Measurements from ENCODE around the gene AGBL4. TPM values are rescaled to one million over a fixed set of nuclear protein-coding genes. Genes with fewer than 3 reads are reported as not detected.

Gene AGBL4
- total RNA-seq, 1 experiment from 2014 or later, result not detected

DNA sequence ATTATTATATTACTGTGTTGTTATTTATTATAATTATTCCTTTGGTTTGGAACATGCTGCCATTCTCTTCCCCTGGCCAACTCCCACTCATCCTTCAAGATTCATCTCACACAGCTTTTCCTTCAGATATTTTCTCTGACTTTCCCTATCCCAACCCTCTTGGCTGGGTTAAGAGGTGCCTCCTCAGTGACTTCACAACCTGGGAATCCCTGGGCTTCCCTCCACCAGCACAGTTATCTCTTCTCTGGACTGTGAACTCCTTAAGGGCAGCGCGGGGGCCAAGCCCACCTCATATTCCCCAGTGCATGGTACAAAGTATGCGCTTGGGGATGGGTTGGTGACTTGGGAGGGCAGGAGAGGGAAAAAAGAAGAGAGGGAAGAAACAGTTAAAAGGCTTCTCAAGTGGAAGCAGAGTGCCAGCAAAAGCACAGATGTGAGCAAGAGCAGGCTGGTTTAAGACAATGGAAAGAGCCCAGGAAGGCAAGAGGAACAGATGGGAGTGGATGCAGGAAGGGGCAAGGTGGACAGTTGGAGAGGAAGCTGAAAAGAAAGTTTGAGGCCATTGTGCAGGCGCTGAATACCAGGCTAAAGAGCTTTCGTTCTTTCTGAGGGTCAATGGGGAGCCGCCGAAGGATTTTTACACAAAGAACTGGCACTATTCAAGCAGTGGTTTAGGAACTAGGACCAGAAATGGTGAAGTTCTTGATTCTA is 1379.4 kb downstream of the AGBL4 start:
- peaks cover 18% of the 10 kb centered on the region for H3K27me3 Mint-ChIP-seq (ENCODE audit: insufficient read depth, unreplicated experiment)
- no TSS peak for BruUV-seq (replicated peaks)
- Histone ChIP-seq H3K9me3 (no peaks in the 10 kb centered on the region), H3K36me3 (ENCODE audit: control insufficient read depth, insufficient read depth, low read length) (no peaks in the 10 kb centered on the region), H3K27me3 (replicated peaks; ENCODE audit: control insufficient read depth, insufficient read depth, low read length) (no peaks in the 10 kb centered on the region), H3K4me3 (ENCODE audit: low read depth, low read length) (no peak overlapping the region), H3K4me1 (no peaks in the 10 kb centered on the region)
- H3K27ac Mint-ChIP-seq (ENCODE audit: unreplicated experiment), result no peak overlapping the region
- POLR2A ChIA-PET, result no interaction called here
- no peak overlapping the region for H3K4me3 Mint-ChIP-seq (ENCODE audit: unreplicated experiment)
- intact Hi-C loops (cut with micrococcal nuclease; ENCODE audit: unreplicated experiment), result no loop called here
- CTCF ChIA-PET, result no interaction called here
- H3K36me3 Mint-ChIP-seq (ENCODE audit: insufficient read depth, unreplicated experiment), result no peaks in the 10 kb centered on the region
- DNase-seq, result no peak
- TF ChIP-seq, protein P1, sequence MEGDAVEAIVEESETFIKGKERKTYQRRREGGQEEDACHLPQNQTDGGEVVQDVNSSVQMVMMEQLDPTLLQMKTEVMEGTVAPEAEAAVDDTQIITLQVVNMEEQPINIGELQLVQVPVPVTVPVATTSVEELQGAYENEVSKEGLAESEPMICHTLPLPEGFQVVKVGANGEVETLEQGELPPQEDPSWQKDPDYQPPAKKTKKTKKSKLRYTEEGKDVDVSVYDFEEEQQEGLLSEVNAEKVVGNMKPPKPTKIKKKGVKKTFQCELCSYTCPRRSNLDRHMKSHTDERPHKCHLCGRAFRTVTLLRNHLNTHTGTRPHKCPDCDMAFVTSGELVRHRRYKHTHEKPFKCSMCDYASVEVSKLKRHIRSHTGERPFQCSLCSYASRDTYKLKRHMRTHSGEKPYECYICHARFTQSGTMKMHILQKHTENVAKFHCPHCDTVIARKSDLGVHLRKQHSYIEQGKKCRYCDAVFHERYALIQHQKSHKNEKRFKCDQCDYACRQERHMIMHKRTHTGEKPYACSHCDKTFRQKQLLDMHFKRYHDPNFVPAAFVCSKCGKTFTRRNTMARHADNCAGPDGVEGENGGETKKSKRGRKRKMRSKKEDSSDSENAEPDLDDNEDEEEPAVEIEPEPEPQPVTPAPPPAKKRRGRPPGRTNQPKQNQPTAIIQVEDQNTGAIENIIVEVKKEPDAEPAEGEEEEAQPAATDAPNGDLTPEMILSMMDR (IDR thresholded peaks at IDR 0.05; ENCODE audit: insufficient read depth in 1 of 2, low read depth in 1 of 2, low read length in 1 of 2, severe bottlenecking in 1 of 2, unreplicated experiment in 1 of 2), result no peak
- no peaks in the 10 kb centered on the region for H3K9me3 Mint-ChIP-seq (ENCODE audit: unreplicated experiment)
- no peaks in the 10 kb centered on the region for H3K4me1 Mint-ChIP-seq (ENCODE audit: low read depth, unreplicated experiment)

DNA sequence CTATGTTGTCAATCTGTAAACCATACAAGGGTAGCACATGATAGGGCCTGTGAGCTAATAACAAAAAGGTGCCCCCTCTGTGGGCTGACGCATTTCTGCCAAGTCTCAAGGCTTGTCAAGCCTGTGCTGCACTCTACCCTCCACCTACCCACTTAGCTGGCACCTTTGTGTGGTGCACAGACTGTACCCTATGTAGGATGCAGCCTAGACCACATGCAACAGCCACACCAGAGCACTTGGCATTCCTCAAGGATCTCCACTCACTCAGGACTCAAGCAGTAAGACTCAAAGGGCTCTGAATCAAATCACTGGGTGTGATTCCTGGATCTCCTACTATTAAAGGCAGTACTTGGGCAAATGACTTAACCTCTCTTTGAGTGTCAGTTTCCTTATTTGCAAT is 1380.6 kb downstream of the AGBL4 start:
- no peak for DNase-seq
- CTCF ChIA-PET, result no interaction called here
- Histone ChIP-seq H3K27me3 (replicated peaks; ENCODE audit: control insufficient read depth, insufficient read depth, low read length) (no peaks in the 10 kb centered on the region), H3K4me3 (ENCODE audit: low read depth, low read length) (no peak overlapping the region), H3K9me3 (no peaks in the 10 kb centered on the region), H3K36me3 (ENCODE audit: control insufficient read depth, insufficient read depth, low read length) (no peaks in the 10 kb centered on the region), H3K4me1 (no peaks in the 10 kb centered on the region)
- POLR2A ChIA-PET, result no interaction called here
- intact Hi-C loops (cut with micrococcal nuclease; ENCODE audit: unreplicated experiment), result no loop called here
- Mint-ChIP-seq H3K4me1 (ENCODE audit: low read depth, unreplicated experiment) (no peaks in the 10 kb centered on the region), H3K27me3 (ENCODE audit: insufficient read depth, unreplicated experiment) (peaks cover 18% of the 10 kb centered on the region), H3K4me3 (ENCODE audit: unreplicated experiment) (no peak overlapping the region), H3K9me3 (ENCODE audit: unreplicated experiment) (no peaks in the 10 kb centered on the region), H3K27ac (ENCODE audit: unreplicated experiment) (no peak overlapping the region), H3K36me3 (ENCODE audit: insufficient read depth, unreplicated experiment) (no peaks in the 10 kb centered on the region)
- no TSS peak for BruUV-seq (replicated peaks)
- TF ChIP-seq, protein P1 (IDR thresholded peaks at IDR 0.05; ENCODE audit: insufficient read depth in 1 of 2, low read depth in 1 of 2, low read length in 1 of 2, severe bottlenecking in 1 of 2, unreplicated experiment in 1 of 2), result no peak

DNA sequence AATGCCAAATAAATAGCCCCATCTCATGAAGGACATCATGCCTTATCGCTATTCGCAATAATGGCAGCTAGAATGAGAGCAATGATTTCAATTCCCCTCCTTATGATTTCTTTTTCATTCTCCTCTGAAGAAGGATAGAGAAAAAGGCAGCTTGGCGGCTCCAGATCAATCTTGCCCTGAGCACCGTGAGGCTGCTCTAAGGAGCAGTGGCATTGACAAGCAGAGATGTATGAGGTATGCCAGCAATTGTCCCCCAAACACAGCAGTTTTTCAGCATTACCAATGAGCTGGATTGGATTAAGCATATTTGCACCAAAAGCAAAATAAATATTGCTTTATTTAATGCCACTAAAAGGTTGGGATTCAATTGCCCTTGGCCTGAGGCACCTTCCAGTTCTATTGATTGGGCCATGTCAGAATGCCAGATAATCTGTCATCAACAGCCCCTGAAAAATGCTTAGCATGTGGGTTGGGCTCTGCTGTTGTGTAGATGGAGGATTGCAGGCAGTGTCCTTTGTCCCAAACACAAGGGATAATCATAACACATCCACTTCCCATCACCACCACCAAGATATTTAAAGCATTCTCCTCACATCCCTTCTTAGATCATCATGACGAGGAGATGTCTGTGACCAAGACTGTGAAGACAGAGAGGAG is 1382.8 kb downstream of the AGBL4 start:
- ChIA-PET CTCF (no interaction called here), POLR2A (no interaction called here)
- H3K4me1 ChIP-seq, result no peaks in the 10 kb centered on the region
- no peaks in the 10 kb centered on the region for H3K4me1 Mint-ChIP-seq (ENCODE audit: low read depth, unreplicated experiment)
- H3K27me3 ChIP-seq (replicated peaks; ENCODE audit: control insufficient read depth, insufficient read depth, low read length), result no peaks in the 10 kb centered on the region
- no peak overlapping the region for H3K4me3 ChIP-seq (ENCODE audit: low read depth, low read length)
- no peaks in the 10 kb centered on the region for H3K36me3 ChIP-seq (ENCODE audit: control insufficient read depth, insufficient read depth, low read length)
- intact Hi-C loops (cut with micrococcal nuclease; ENCODE audit: unreplicated experiment), result no loop called here
- no peaks in the 10 kb centered on the region for H3K36me3 Mint-ChIP-seq (ENCODE audit: insufficient read depth, unreplicated experiment)
- H3K27me3 Mint-ChIP-seq (ENCODE audit: insufficient read depth, unreplicated experiment), result peaks cover 12% of the 10 kb centered on the region
- TF ChIP-seq, protein P1 (IDR thresholded peaks at IDR 0.05; ENCODE audit: insufficient read depth in 1 of 2, low read depth in 1 of 2, low read length in 1 of 2, severe bottlenecking in 1 of 2, unreplicated experiment in 1 of 2), result no peak
- H3K27ac Mint-ChIP-seq (ENCODE audit: unreplicated experiment), result no peak overlapping the region
- H3K4me3 Mint-ChIP-seq (ENCODE audit: unreplicated experiment), result no peak overlapping the region
- DNase-seq, result no peak
- BruUV-seq (replicated peaks), result no TSS peak
- H3K9me3 Mint-ChIP-seq (ENCODE audit: unreplicated experiment), result no peaks in the 10 kb centered on the region
- no peaks in the 10 kb centered on the region for H3K9me3 ChIP-seq
